GM21619 (cell line): ENCODE data around the gene MID1.
A peak's percentile ranks its signal among the peaks of the same experiment; 100 is the strongest.

Experiments
- ATAC-seq: cut with Tn5 transposase; IDR thresholded peaks from one replicate; pipeline ENCODE4 v1.9.1; 2021; ENCODE audit not compliant: unreplicated experiment

MID1 gene

DNA sequence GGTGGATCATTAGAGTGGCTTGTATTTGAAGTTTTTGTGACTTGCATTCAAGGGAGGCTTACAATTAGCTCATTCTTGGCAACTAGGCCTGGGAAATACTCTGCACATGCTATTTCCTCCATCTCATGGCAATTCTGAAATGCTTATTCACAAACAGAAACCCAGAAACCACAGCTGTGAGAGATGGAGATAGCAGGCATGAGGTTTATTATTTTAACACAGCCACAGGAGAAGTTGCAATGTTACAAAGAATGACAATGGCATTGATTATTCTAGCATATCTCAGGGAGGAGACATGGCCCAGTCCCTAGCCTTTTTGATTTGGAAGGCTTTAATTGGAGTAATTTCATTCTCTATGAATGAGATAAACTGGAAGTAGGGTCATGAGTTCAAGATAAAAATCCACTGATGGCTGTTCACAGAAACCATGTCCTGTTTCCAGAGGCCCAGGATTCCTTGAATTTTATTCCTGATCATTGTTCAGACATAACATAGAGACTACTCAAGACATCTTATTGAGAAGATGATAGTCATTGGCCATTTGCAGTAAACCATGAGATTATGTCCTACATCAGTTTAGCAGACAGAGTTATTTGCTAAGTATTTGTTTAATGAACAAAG lies 123.9 kb downstream of the MID1 start:
- ATAC-seq: no peak

- ATAC-seq: no peak
These were observed 124.7 kb downstream of the MID1 start for GRCh38 chrX:10495677-10496076.

DNA sequence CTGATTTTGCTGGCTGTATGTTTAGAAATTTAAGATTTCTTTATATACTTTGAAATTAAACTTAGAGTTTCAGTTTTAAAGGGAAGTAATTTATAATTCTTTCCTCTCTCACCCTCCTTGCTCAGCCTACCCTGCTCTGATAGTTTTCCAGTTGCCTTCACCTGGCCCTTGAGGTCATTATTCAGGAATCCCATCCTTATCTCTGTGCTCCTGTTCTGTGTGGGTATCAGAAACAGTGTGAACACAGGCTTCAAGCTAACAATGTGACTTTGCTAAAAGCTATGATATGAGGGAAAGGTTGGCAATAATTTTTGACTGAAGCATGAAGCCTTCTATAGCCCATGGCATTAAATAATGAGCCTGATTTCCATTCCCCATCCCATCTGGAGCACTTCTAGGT lies 128.1 kb downstream of the MID1 start:
- no peak for ATAC-seq

- ATAC-seq: no peak
These were observed 134.0 kb downstream of the MID1 start for GRCh38 chrX:10486373-10486772.

DNA sequence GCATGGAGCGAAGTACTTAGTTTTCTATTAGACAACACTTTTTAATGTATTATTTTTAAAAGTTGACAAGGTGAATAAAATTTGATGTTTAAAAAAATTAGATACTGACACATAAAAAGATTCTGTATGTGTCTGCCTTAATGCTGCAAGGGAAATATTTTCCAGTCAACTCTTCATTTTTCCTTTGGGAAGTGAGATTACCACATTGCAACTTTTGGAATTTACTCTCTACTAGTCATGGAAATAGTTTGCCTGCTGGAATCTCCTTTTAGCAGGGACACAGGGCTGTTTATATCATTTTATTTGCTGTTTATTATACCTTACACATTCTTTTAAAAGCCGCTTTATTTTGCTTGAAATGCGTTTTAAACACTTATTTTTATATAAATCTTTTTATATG lies 135.1 kb downstream of the MID1 start:
- ATAC-seq: no peak

- ATAC-seq: no peak
These were observed 135.6 kb downstream of the MID1 start for GRCh38 chrX:10484683-10485247.

DNA sequence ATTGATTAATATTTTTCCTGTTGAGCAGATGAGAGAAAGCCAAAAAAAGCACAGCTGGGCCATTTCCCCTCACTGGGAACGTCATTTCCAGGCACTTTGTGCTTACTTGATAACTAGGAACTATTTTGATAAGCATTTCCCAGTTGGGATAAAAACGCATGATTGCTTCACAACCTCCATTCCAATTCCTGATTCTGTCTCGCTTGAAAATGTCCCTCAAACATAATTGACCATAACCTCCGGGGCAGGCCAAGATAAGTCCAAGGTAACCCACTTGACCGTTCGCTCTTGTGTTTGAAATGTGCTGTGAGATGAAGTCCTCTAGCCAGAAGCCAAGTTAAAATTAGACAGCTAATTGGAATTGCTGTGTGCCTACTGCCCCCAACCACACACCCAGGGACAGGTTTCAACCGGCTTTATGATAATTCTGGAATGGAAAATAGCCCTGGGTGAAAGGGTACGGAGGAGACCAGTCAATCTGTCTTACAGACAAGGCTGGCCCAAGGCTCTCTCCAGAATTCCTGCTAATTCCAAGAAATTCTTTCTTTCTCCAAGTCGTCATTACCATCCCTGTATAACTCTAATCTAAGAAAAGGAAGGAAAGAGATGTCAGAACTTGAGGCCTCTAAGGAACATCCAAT lies 137.1 kb downstream of the MID1 start:
- ATAC-seq: no peak

DNA sequence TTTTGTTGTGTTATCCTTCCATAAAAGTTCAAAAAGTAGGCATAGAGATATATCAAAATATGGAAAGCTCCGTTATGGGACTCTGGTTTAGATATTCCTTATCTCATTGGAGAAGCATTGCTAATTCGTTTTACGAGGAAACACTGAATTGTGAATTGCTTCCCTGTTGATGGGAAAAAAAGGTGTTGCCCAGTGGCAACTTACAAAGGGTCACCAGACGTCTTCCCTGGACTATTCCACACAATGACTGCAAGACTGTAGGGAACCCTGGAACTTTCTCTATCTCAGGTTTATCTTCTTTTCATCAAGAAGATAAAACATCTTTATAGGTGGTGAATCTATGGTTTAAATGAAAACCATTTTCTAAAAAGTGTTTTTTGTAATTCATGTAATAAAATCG lies 137.7 kb downstream of the MID1 start:
- no peak for ATAC-seq

- ATAC-seq: peak; percentile 98
These were observed 138.1 kb downstream of the MID1 start for GRCh38 chrX:10482261-10482660.

DNA sequence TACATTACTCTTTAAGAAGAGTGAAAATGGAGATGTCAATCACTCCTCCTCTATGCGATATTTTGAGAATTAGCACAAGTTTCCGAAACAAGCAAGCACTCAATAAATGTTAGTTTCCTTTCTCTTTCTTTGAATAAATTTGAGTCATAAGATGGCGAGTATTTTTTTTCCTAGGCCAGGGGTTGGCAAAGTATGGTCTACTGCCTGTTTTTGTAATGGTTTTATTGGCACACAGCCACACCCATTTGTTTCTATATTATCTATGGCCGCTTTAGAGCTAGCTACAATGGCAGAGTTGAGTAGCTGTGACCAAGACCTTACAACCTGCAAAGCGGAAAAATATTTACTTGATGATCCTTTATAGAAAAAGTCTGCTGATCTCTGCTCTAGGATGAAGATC lies 139.5 kb downstream of the MID1 start:
- no peak for ATAC-seq

DNA sequence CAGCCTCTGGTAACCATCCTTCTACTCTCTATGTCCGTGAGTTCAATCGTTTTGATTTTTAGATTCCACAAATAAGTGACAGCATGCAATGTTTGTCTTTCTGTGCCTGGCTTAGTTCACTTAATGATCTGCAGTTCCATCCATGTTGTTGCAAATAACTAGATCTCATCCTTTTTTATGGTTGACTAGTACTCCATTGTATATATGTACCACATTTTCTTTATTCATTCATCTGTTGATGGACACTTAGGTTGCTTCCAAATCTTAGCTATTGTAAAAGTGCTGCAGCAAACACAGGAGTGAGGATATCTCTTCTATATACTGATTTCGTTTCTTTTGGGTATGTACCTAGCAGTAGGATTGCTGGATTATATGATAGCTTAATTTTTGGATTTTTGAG lies 140.9 kb downstream of the MID1 start:
- no peak for ATAC-seq

DNA sequence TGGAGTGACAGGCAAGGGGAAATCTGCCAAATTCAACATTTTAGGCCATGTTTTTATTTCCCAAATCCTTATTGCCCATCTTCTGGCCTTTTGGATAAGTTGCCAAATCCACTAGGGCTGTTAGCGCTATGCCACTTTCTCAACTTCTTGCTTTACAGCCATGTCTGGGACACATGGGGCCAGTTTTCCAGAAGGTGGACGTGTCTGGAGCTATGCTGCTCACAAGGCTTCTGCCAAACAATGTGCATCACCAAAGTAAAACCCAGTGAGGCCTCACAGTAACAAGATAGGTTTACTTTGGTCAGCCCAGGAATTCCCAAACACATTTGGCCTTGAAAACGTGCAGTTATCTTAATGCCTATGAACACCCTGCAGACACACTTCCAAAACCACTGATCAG lies 142.9 kb downstream of the MID1 start:
- no peak for ATAC-seq

DNA sequence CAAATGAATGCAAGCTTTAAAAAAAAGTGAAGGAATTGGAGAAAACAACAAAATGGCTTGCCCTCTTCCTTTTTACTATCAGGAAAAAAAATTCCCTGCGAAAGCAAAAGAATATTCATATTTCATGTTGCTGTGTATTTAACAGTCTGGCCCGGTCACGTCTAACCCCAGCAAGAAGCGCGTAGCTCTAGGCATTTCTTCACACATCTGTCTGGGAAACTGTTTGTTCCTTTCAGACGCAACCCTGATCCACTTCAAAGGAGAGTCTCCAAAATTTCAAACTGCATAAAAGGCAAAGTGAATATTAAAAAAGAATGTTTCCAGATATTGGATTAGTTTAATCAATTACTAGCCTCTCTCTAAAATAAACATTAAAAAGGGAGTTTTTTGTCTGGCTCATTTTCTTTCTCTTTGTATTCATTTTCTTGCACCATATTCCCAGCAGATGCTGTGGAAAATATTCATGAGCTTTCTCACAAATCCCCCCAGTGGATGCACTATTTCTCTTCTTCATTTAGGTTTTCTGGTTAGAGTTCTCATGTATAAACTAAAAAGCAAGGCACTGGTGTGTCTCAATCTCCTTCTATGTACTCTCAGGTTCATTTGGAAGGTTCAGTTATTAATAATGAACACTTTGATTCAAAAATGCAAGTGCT lies 145.3 kb downstream of the MID1 start:
- no peak for ATAC-seq

GRCh38 chrX:10474510-10474909 lies 145.9 kb downstream of the MID1 start:
- no peak for ATAC-seq

DNA sequence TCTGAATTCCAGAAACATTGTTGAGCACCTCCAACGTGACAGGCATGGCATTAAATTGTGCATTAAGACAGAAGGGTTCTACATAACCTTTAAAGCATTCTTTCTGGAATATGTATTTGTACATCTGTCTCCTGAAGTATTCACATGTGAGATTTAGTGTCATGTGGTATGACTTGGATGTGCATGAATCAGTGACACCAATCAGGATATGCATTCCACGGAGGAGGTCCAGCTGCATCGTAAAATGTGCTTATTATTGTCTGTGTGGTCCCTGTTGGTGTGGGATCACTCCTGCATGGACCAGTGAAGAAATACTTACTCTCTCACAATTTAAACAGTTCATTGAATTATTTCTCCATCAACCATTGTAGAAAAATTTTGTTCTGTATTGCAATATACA lies 149.0 kb downstream of the MID1 start:
- no peak for ATAC-seq

- ATAC-seq: no peak
These were observed 150.4 kb downstream of the MID1 start for GRCh38 chrX:10470009-10470408.

GRCh38 chrX:10467793-10468192 lies 152.6 kb downstream of the MID1 start:
- ATAC-seq: no peak

DNA sequence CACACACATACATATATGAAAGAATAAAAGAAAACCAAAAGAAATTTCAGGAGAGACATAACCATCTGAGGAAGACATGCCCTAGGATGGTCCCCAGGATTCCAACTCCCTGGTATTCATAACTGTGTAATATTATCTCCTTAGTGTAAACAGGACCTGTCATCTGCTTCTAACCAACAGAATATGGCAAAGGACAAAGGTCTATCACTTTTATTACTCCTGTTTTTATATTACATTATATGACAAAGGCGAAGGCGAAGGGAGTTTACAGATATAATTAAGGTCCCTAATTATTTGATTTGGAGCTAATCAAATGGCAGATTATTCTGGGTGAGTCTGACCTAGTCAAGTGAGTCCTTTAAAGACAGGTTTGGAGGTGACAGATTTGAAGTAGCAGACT lies 155.1 kb downstream of the MID1 start:
- ATAC-seq: no peak

DNA sequence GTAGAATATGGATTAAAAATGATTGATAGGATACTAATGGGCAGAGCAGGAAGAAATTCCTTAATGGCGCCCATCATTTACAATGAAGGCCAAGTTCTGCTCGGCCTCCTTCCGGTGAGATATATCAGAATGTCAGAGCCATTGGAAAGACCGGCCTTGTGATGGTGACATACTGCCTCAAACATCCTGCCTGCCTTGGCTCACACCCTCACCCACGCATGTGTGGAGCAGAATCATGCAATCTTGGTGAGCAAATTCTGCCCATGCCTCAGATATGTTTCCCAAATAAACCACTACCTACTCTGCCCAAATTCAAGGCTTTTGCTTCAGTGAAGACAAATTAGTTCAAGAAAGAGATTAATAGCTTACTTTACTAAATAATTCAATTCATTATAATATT lies 163.3 kb downstream of the MID1 start:
- ATAC-seq: no peak

DNA sequence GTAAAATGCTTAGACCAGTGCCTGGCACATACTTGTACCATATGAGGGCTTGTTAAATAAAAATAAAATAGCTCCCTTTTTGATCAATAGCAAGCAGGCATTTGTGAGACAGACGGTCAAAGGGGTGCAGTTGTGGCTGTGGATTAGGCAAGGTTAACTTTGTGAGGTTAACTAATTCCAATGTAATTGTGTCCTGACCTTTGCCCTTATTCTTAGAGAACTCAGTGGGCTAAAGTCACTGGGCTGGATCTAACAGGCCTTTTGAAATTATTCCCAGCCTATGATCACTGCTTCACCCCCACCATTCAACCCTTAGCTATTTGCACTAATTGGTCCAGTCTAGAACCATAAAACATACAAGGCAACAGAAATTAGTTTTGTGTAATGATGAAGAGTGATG lies 166.4 kb downstream of the MID1 start:
- ATAC-seq: no peak

GRCh38 chrX:10450959-10451355 lies 169.4 kb downstream of the MID1 start:
- no peak for ATAC-seq

GRCh38 chrX:10450229-10450958 lies 170.0 kb downstream of the MID1 start:
- ATAC-seq: no peak
